ENCODE data around the gene TUFM.
A peak's percentile ranks its signal among the peaks of the same experiment; 100 is the strongest.
"Not testable (repeated sequence)": the region's sequence is repeated elsewhere in the genome, so short reads cannot be mapped to it uniquely, and the experiment has no call there.

Gene TUFM

DNA sequence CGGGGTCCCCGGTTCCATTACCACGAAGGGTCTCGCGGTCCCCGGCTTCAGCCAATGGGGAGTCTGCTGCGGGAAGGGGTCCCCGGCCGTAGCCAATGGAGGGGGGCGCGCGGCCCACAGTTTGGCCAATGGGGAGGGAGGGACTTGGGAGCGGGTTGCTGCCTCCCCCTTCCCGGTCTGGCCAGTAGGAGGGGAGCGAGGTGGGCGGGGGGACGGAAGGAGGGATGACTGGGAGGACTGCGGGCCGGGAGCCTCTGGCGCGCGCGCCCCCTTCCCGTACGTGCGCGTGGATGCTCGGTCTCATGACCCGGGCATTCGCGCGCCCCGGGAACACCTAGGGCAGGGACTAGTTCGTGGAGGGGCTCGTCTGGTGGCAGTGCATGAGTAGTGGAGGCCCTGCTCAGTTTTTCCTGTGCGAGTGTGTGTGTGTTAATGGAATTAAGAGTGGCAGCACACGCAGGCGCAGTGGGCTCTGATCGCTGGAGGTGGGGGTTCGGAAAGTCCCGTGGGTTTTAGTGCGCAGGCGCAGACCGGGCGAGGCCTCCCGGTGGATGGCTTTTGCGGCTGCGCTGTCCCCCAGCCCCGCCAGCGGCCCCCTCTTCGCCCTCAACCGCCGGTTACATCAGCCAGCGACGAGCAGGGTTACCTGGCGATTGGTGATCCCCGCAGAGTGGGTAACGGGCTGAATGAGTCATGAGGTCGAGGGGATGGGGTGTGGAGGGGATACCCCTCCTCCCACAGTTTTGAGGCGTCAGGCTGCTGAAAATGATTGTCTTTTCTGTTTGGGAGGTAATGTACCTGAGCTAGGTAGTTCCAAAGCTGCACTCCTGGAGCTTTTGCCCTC, 22.1 kb downstream of the TUFM start:
- Histone ChIP-seq H3K4me3 (ENCODE audit: low read length) (peak overlapping the region; percentile 87), H3K27me3 (ENCODE audit: control insufficient read depth, insufficient read depth, low read length) (no peaks in the 10 kb centered on the region), H3K9me3 (ENCODE audit: control insufficient read depth, insufficient read depth, low read length) (no peaks in the 10 kb centered on the region), H3K27ac (ENCODE audit: low read length) (no peak overlapping the region), H3K36me3 (ENCODE audit: control insufficient read depth, insufficient read depth, low read length) (peaks cover 20% of the 10 kb centered on the region; the same call in 1 of the 2 replicates), H3K4me1 (ENCODE audit: control insufficient read depth, insufficient read depth, low read length) (no peaks in the 10 kb centered on the region; the same call in 1 of the 2 replicates)
- DNase-seq (ENCODE audit: low read depth, low spot score) = peak; percentile 89
- no CpG with 5 or more reads among the region's 60 CpGs for WGBS (ENCODE audit: insufficient coverage, insufficient read length)

DNA sequence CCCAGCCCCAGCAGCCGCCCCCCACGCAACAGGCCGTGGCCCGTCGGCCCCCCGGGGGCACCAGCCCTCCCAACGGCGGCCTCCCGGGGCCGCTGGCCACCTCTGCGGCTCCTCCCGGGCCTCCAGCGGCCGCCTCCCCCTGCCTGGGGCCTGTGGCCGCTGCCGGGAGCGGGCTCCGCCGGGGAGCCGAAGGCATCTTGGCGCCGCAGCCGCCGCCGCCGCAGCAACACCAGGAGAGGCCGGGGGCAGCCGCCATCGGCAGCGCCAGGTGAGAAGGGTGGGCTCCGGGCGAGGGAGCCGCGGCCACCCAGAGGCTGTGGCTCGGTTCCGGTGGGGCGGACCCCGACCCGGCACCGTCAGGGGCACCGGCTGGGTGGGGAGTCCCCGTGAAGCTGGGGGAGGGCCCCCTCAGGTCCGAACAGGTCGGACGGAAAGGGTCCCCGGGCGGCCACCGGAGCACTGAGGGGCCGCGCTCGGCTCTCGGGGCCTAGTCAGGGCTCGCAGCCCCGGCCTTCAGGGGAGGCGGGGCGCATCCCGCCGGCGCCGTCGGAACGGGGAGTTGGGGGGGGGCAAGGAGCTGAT, 22.8 kb downstream of the TUFM start:
- peaks cover 20% of the 10 kb centered on the region; the same call in 1 of the 2 replicates for H3K36me3 ChIP-seq (ENCODE audit: control insufficient read depth, insufficient read depth, low read length)

GRCh38 chr16:28822520-28823290, 23.4 kb downstream of the TUFM start, which contains the start of gene ATXN2L:
TSS of gene ATXN2L (plus strand) at chr16:28822999. CDS start at chr16:28823260, 261 bp downstream.
- Histone ChIP-seq H3K27me3 (ENCODE audit: control insufficient read depth, insufficient read depth, low read length) (no peaks in the 10 kb centered on the region), H3K9me3 (ENCODE audit: control insufficient read depth, insufficient read depth, low read length) (no peaks in the 10 kb centered on the region), H3K36me3 (ENCODE audit: control insufficient read depth, insufficient read depth, low read length) (peaks cover 20% of the 10 kb centered on the region; the same call in 1 of the 2 replicates), H3K27ac (ENCODE audit: low read length) (no peak within 1 kb of the TSS), H3K4me3 (ENCODE audit: low read length) (peak within 1 kb of the TSS; percentile 87), H3K4me1 (ENCODE audit: control insufficient read depth, insufficient read depth, low read length) (no peaks in the 10 kb centered on the region; the same call in 1 of the 2 replicates)
- DNase-seq (ENCODE audit: low read depth, low spot score) = peak; percentile 81
- no CpG with 5 or more reads among the region's 91 CpGs for WGBS (ENCODE audit: insufficient coverage, insufficient read length)

More for the DNA sequence above, 22.8 kb downstream of the TUFM start:
- WGBS (ENCODE audit: insufficient coverage, insufficient read length) = no CpG with 5 or more reads among the region's 62 CpGs
- peak overlapping the region; percentile 87 for H3K4me3 ChIP-seq (ENCODE audit: low read length)
- no peaks in the 10 kb centered on the region for H3K9me3 ChIP-seq (ENCODE audit: control insufficient read depth, insufficient read depth, low read length)
- no peak overlapping the region for H3K27ac ChIP-seq (ENCODE audit: low read length)
- H3K27me3 ChIP-seq (ENCODE audit: control insufficient read depth, insufficient read depth, low read length) = no peaks in the 10 kb centered on the region
- no peaks in the 10 kb centered on the region; the same call in 1 of the 2 replicates for H3K4me1 ChIP-seq (ENCODE audit: control insufficient read depth, insufficient read depth, low read length)
- DNase-seq (ENCODE audit: low read depth, low spot score) = no peak

GRCh38 chr16:28821874-28822519, 24.2 kb downstream of the TUFM start:
- no peaks in the 10 kb centered on the region for H3K27me3 ChIP-seq (ENCODE audit: control insufficient read depth, insufficient read depth, low read length)
- no peaks in the 10 kb centered on the region; the same call in 1 of the 2 replicates for H3K4me1 ChIP-seq (ENCODE audit: control insufficient read depth, insufficient read depth, low read length)
- no peak for DNase-seq (ENCODE audit: low read depth, low spot score)
- peaks cover 13% of the 10 kb centered on the region; the same call in 1 of the 2 replicates for H3K36me3 ChIP-seq (ENCODE audit: control insufficient read depth, insufficient read depth, low read length)
- no peaks in the 10 kb centered on the region for H3K9me3 ChIP-seq (ENCODE audit: control insufficient read depth, insufficient read depth, low read length)
- peak overlapping the region; percentile 87; the same call in 1 of the 2 replicates for H3K4me3 ChIP-seq (ENCODE audit: low read length)
- H3K27ac ChIP-seq (ENCODE audit: low read length) = no peak overlapping the region
- no CpG with 5 or more reads among the region's 13 CpGs for WGBS (ENCODE audit: insufficient coverage, insufficient read length)

DNA sequence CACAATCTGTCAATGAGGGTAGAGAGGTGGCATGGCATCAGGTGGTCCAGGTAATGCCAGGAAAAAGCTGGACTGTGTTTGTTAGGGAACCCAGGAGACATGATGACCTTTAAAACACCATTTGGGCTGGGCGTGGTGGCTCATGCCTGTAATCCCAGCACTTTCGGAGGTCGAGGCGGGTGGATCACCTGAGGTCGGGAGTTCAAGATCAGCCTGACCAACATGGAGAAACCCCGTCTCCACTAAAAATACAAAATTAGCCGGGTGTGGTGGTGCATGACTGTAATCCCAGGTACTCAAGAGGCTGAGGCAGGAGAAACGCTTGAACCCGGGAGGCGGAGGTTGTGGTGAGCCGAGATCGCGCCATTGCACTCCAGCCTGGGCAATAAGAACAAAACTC, 25.6 kb downstream of the TUFM start:
- H3K27me3 ChIP-seq (ENCODE audit: control insufficient read depth, insufficient read depth, low read length); DNase-seq (ENCODE audit: low read depth, low spot score); H3K4me3 ChIP-seq (ENCODE audit: low read length); H3K27ac ChIP-seq (ENCODE audit: low read length); H3K36me3 ChIP-seq (ENCODE audit: control insufficient read depth, insufficient read depth, low read length); H3K9me3 ChIP-seq (ENCODE audit: control insufficient read depth, insufficient read depth, low read length); H3K4me1 ChIP-seq (ENCODE audit: control insufficient read depth, insufficient read depth, low read length): not testable (repeated sequence)
- no CpG with 5 or more reads among the region's 13 CpGs for WGBS (ENCODE audit: insufficient coverage, insufficient read length)

DNA sequence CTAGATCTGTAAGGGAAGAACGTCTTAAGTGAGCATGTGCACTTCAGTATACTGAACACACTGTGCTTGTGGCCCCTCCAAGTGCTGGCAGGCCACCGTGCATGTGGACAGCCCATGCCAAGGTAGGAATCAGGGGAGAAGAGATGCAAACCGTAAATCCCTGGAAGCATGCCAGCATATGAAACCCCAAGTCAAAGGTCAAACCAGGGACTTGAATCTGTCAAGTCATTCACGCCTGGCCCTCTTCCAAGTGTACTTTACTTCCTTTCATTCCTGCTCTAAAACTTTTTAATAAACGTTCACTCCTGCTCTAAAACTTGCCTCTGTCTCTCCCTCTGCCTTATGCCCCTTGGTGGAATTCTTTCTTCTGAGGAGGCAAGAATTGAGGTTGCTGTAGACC, 26.1 kb downstream of the TUFM start:
- Histone ChIP-seq H3K27ac (ENCODE audit: low read length) (no peak overlapping the region), H3K4me3 (ENCODE audit: low read length) (no peak overlapping the region), H3K9me3 (ENCODE audit: control insufficient read depth, insufficient read depth, low read length) (no peaks in the 10 kb centered on the region), H3K36me3 (ENCODE audit: control insufficient read depth, insufficient read depth, low read length) (no peaks in the 10 kb centered on the region), H3K4me1 (ENCODE audit: control insufficient read depth, insufficient read depth, low read length) (no peaks in the 10 kb centered on the region; the same call in 1 of the 2 replicates), H3K27me3 (ENCODE audit: control insufficient read depth, insufficient read depth, low read length) (no peaks in the 10 kb centered on the region)
- DNase-seq (ENCODE audit: low read depth, low spot score) = no peak
- WGBS (ENCODE audit: insufficient coverage, insufficient read length) = no CpG with 5 or more reads among the region's 5 CpGs

DNA sequence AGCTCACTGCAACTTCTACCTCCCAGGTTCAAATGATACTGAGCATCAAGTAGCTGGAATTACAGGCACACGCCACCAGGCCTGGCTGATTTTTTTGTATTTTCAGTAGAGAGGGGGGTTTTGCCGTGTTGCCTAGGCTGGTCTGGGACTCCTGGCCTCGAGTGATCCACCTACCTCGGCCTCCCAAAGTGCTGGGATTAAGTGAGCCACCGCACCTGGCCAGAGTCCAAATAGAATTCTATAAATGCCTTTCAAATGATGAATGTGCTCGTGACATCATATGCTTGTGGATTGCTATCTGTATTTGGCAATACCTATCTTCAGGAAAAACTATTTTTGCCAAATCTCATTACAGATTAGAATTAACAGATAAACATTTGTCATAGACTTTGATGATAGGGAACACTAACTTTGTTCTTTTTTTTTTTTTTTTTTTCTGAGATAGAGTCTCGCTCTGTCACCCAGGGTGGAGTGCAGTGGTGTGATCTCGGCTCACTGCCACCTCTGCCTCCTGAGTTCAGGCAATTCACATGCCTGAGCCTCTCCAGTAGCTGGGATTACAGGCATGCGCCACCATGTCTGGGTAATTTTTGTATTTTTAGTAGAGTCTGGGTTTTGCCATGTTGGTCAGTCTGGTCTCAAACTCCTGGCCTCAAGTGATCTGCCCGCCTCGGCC, 38.6 kb downstream of the TUFM start:
- H3K4me3 ChIP-seq (ENCODE audit: low read length); H3K27me3 ChIP-seq (ENCODE audit: control insufficient read depth, insufficient read depth, low read length); DNase-seq (ENCODE audit: low read depth, low spot score); H3K4me1 ChIP-seq (ENCODE audit: control insufficient read depth, insufficient read depth, low read length); H3K36me3 ChIP-seq (ENCODE audit: control insufficient read depth, insufficient read depth, low read length); H3K9me3 ChIP-seq (ENCODE audit: control insufficient read depth, insufficient read depth, low read length); H3K27ac ChIP-seq (ENCODE audit: low read length): not testable (repeated sequence)
- WGBS (ENCODE audit: insufficient coverage, insufficient read length) = no CpG with 5 or more reads among the region's 11 CpGs

DNA sequence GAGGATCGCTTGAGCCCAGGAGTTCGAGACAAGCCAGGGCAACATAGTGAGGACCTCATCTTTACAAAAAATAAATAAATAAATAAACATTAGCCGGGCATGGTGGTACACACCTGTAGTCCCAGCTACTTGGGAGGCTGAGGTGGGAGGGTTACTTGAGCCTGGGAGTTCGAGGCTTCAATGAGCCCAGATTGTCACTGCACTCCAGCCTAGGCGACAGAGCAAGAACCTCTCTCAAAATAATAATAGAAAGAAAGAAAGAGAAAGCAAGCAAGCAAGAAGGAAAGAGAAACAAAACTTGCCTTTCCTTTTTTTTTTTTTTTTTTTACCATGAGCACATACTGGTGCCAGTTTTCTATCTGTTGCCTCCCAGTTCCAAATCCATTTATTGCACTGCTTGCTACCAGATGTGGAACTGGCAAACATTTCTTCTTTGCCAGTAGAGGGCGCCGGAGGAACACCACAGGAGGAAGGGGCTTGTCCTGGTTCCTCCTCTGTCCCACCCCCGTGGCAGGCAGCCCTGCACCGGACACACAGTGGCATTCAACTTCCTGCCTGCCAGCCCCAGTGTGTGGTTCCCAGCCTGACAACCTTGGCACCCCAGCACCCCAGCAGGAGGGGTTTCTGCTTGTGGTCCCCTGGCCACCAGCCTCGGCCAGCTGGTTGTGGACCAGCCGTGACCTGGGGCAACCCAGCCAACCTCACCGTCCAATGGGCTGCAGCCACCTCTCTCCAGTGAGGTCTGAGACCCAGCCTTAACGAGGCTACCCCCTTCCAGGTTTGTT, 43.7 kb downstream of the TUFM start:
- not testable (repeated sequence) for DNase-seq (ENCODE audit: low read depth, low spot score)

More for the DNA sequence above, 43.7 kb downstream of the TUFM start:
- no CpG with 5 or more reads among the region's 13 CpGs for WGBS (ENCODE audit: insufficient coverage, insufficient read length)
- not testable (repeated sequence) for H3K4me1 ChIP-seq (ENCODE audit: control insufficient read depth, insufficient read depth, low read length); H3K27me3 ChIP-seq (ENCODE audit: control insufficient read depth, insufficient read depth, low read length); H3K9me3 ChIP-seq (ENCODE audit: control insufficient read depth, insufficient read depth, low read length); H3K36me3 ChIP-seq (ENCODE audit: control insufficient read depth, insufficient read depth, low read length); H3K27ac ChIP-seq (ENCODE audit: low read length); H3K4me3 ChIP-seq (ENCODE audit: low read length)

All from iPS DF 6.9 (cell line).